Panc1 (cell line): ENCODE measurements around the gene CYP27B1. TPM values are rescaled to one million over a fixed set of nuclear protein-coding genes. Genes with fewer than 3 reads are reported as not detected.

Experiments used
- ATAC-seq: fragments of 200-7000 bp; cut with Tn5 transposase; 2 replicates; pipeline ENCODE4 v1.9.1; 2020; ENCODE audit warnings: mild to moderate bottlenecking, moderate library complexity
- Bru-seq: library from RNA; stranded (reverse); fragments of 400-500 nt; gene quantifications from one replicate; lab custom pipeline; 2021; lab: Mats Ljungman, UMichigan
- BruChase-seq, 2 experiments: library from RNA; stranded (reverse); fragments of 400-500 nt; gene quantifications; one replicate each; lab custom pipeline; 2021; lab: Mats Ljungman, UMichigan
- BruUV-seq: library from RNA; stranded (reverse); fragments of 400-500 nt; replicated peaks from 2 replicates; lab custom pipeline; 2021; lab: Mats Ljungman, UMichigan
- CTCF ChIA-PET: fragments of 300-600 bp; sonication (Branson Sonifier 250); formaldehyde crosslinking; loops from one replicate; lab custom pipeline; 2022; ENCODE audit warnings: antibody characterized with exemption; lab: Charles Lee
- POLR2A ChIA-PET: fragments of 300-600 bp; sonication (Branson Sonifier 250); formaldehyde crosslinking; loops from one replicate; lab custom pipeline; 2022; ENCODE audit warnings: antibody characterized with exemption; lab: Charles Lee
- DNase-seq: peaks from one replicate; pipeline ENCODE4 v3.0.0-alpha.2; 2010; ENCODE audit warnings: low read depth, low spot score
- H3K27ac ChIP-seq: 2 replicates; pipeline ENCODE4 v1.5.1; 2011; ENCODE audit warnings: mild to moderate bottlenecking, low read length, inconsistent platforms
- H3K27me3 ChIP-seq: fragments of 200-500 bp; sonication (Bioruptor generic); 2 replicates; pipeline ENCODE4 v1.6.0; 2014; ENCODE audit warnings: low read length, inconsistent platforms; ENCODE audit not compliant: control insufficient read depth, insufficient read depth
- H3K36me3 ChIP-seq: fragments of 200-500 bp; sonication (Bioruptor generic); 2 replicates; pipeline ENCODE4 v1.5.1; 2014; ENCODE audit warnings: inconsistent platforms, mild to moderate bottlenecking, low read length, moderate library complexity; ENCODE audit not compliant: control insufficient read depth, insufficient read depth
- H3K4me1 ChIP-seq: 2 replicates; pipeline ENCODE4 v1.5.1; 2011; ENCODE audit warnings: inconsistent platforms, mild to moderate bottlenecking, low read length, moderate library complexity; ENCODE audit not compliant: control insufficient read depth, insufficient read depth
- H3K4me3 ChIP-seq, 2 experiments: 2 replicates each; pipeline ENCODE4 v1.5.1; 2011 to 2012; ENCODE audit warnings: low read depth in 2 of 2, low read length in 2 of 2, mild to moderate bottlenecking in 2 of 2, inconsistent platforms in 1 of 2, moderate library complexity in 1 of 2
- H3K9me3 ChIP-seq: fragments of 200-500 bp; sonication (Bioruptor generic); 2 replicates; pipeline ENCODE4 v1.5.1; 2014; ENCODE audit warnings: low read depth, mild to moderate bottlenecking, inconsistent platforms, low read length, moderate library complexity; ENCODE audit not compliant: control insufficient read depth, insufficient read depth
- CTCF ChIP-seq: fragments of 450-650 bp; IDR thresholded peaks from 2 replicates; pipeline ENCODE4 v1.5.1; 2017; ENCODE audit warnings: mild to moderate bottlenecking
- POLR2AphosphoS5 ChIP-seq: IDR thresholded peaks from 2 replicates; pipeline ENCODE4 v1.6.1; 2012; ENCODE audit warnings: mild to moderate bottlenecking, low read depth, low read length, moderate library complexity
- REST ChIP-seq, 2 experiments: IDR thresholded peaks; 2 replicates each; pipeline ENCODE4 v1.6.1; 2011 to 2012; ENCODE audit warnings: low read depth in 2 of 2, control low read depth in 1 of 2, low read length in 1 of 2, mild to moderate bottlenecking in 1 of 2, moderate library complexity in 1 of 2; ENCODE audit not compliant: insufficient read depth in 1 of 2
- SIN3A ChIP-seq: IDR thresholded peaks from 2 replicates; pipeline ENCODE4 v1.6.1; 2012; ENCODE audit warnings: low read depth, mild to moderate bottlenecking, low read length, moderate library complexity, borderline replicate concordance; ENCODE audit not compliant: insufficient read depth
- TCF7L2 ChIP-seq: IDR thresholded peaks from 2 replicates; pipeline ENCODE4 v1.6.1; 2011; ENCODE audit warnings: mild to moderate bottlenecking, low read depth, low read length, inconsistent platforms
- in situ Hi-C: cut with HindIII; loops from 2 replicates; pipeline ENCODE4 v1.10.0; 2016; ENCODE audit warnings: low sequenced_read_pairs, low pct_unique_long_range_greater_than_20kb
- intact Hi-C: fragments of 100-400 bp; cut with micrococcal nuclease; formaldehyde crosslinking; loops from one replicate; pipeline ENCODE4 v1.10.0; 2022; ENCODE audit not compliant: unreplicated experiment
- long read RNA-seq: library from polyadenylated mRNA; unstranded; transcript quantifications from one replicate; pipeline ENCODE4 v2.0.0, GENCODE V29; 2021; ENCODE audit not compliant: unreplicated experiment
- polyA plus RNA-seq: library from polyadenylated mRNA; unstranded; fragments of >200 nt; gene quantifications from one replicate; pipeline ENCODE4 v1.2.1, GENCODE V29; 2012; ENCODE audit warnings: missing spikeins; ENCODE audit not compliant: insufficient read length
- total RNA-seq: library from RNA; stranded (reverse); gene quantifications from one replicate; pipeline ENCODE4 v1.2.1, GENCODE V29; 2021; ENCODE audit not compliant: unreplicated experiment

Gene CYP27B1
- total RNA-seq (4.0 TPM), Bru-seq, nascent RNA (percentile 54 among the genes with signal in this experiment), BruChase-seq, experiment 1, labeled RNA remaining after a 2-hour chase (percentile 71 among the genes with signal in this experiment), BruChase-seq, experiment 2, labeled RNA remaining after a 6-hour chase (percentile 61 among the genes with signal in this experiment)
- 4.3 TPM for polyA plus RNA-seq
- long read RNA-seq, partial matches to known transcripts: 0 of 1 reads
- long read RNA-seq, other reads (novel, unspliced or antisense): 1 of 1 reads

GRCh38 chr12:57766464-57767304 is at the start of gene CYP27B1:
TSS of gene CYP27B1 (minus strand) at chr12:57767078. CDS start at chr12:57767041, 37 bp downstream.
- no peak for DNase-seq
- H3K9me3 ChIP-seq: no peaks in the 10 kb centered on the region
- ChIA-PET CTCF (interaction anchor here (0.9 to 1.1 kb wide), 3 partner anchors 10 to 16 kb away, joined by 3 to 5 read pairs (median 4); partner anchors contain the start of gene TSFM), POLR2A (no interaction called here)
- peaks cover 4% of the 10 kb centered on the region; the same call in 1 of the 2 replicates for H3K27me3 ChIP-seq
- H3K4me3 ChIP-seq: peak within 1 kb of the TSS; percentile 37 to 57
- intact Hi-C loops: no loop called here
- BruUV-seq: no TSS peak
- no peaks in the 10 kb centered on the region; the same call in 1 of the 2 replicates for H3K36me3 ChIP-seq
- TF ChIP-seq POLR2AphosphoS5 (peak; percentile 39), REST (IDR thresholded peaks at IDR 0.05; ENCODE audit: insufficient read depth in 1 of 2, low read depth in 2 of 2, low read length in 1 of 2) (no peak)
- peaks cover 15% of the 10 kb centered on the region for H3K4me1 ChIP-seq
- in situ Hi-C loops: no loop called here
- 0 out of 2 replicates have a peak within 1 kb of the TSS, but pooled peaks have one; percentile 31 for H3K27ac ChIP-seq
- peak; percentile 56 for ATAC-seq

- ATAC-seq (no peak), DNase-seq (no peak)
- in situ Hi-C loops (no loop called here), intact Hi-C loops (no loop called here)
- Histone ChIP-seq H3K4me1 (no peaks in the 10 kb centered on the region), H3K36me3 (no peaks in the 10 kb centered on the region), H3K4me3 (no peak overlapping the region), H3K27ac (no peak overlapping the region), H3K9me3 (no peaks in the 10 kb centered on the region), H3K27me3 (no peaks in the 10 kb centered on the region)
- TF ChIP-seq SIN3A: no peak
- no peak for TF ChIP-seq CTCF
- no peak for TF ChIP-seq REST (IDR thresholded peaks at IDR 0.05; ENCODE audit: insufficient read depth in 1 of 2, low read depth in 2 of 2, low read length in 1 of 2)
- TF ChIP-seq TCF7L2: no peak
- TF ChIP-seq POLR2AphosphoS5: no peak
- CTCF ChIA-PET: interaction anchor here (0.6 kb wide), 1 partner anchor 16 kb away, joined by 4 read pairs; no protein-coding TSS in a partner anchor
- BruUV-seq: no TSS peak
- POLR2A ChIA-PET: no interaction called here
Observed at GRCh38 chr12:57816001-57816854, 49.4 kb upstream of the CYP27B1 start.
